H1 (cell line): ENCODE results near the gene DCLK1. TPM values are rescaled to one million over a fixed set of nuclear protein-coding genes. Genes with fewer than 3 reads are reported as not detected.

Experiments
- CTCF ChIA-PET: fragments of 300-600 bp; sonication (Branson Sonifier 250); formaldehyde crosslinking; loops from one replicate; lab custom pipeline; 2021; ENCODE audit not compliant: partially characterized antibody; lab: Charles Lee
- POLR2A ChIA-PET: fragments of 300-600 bp; sonication (Branson Sonifier 250); formaldehyde crosslinking; loops from one replicate; lab custom pipeline; 2021; ENCODE audit warnings: inconsistent platforms; ENCODE audit not compliant: partially characterized antibody; lab: Charles Lee
- DNase-seq, 2 experiments: peaks; one replicate each; pipeline versions ENCODE4 v3.0.0 to v3.0.0-alpha.2; 2010 to 2022; ENCODE audit warnings: low spot score in 2 of 2, low read depth in 1 of 2, mixed read lengths in 1 of 2
- FAIRE-seq: peaks from 2 replicates; lab custom pipeline; 2011; peaks lifted over from hg19 to GRCh38; lab: Jason Lieb, UNC
- H2AFZ ChIP-seq: 2 replicates; pipeline ENCODE4 v1.8.1; 2012; ENCODE audit warnings: low read length, inconsistent platforms
- H2AK5ac ChIP-seq: 2 replicates; pipeline ENCODE4 v1.6.1; 2013; ENCODE audit warnings: low read depth, low read length
- H2BK120ac ChIP-seq: replicated peaks from 2 replicates; pipeline ENCODE3; 2013; ENCODE audit warnings: low read depth, low read length, inconsistent platforms
- H2BK12ac ChIP-seq: 2 replicates; pipeline ENCODE4 v1.6.1; 2013; ENCODE audit warnings: low read depth, low read length
- H2BK15ac ChIP-seq: 2 replicates; pipeline ENCODE4 v1.6.1; 2013; ENCODE audit warnings: low read length
- H2BK20ac ChIP-seq: 2 replicates; pipeline ENCODE4 v1.6.1; 2013; ENCODE audit warnings: low read length
- H2BK5ac ChIP-seq: 2 replicates; pipeline ENCODE4 v1.6.1; 2013; ENCODE audit warnings: low read depth, low read length
- H3K14ac ChIP-seq: 2 replicates; pipeline ENCODE4 v1.6.1; 2013; ENCODE audit warnings: inconsistent platforms; ENCODE audit not compliant: insufficient read length
- H3K18ac ChIP-seq: 2 replicates; pipeline ENCODE4 v1.6.1; 2013; ENCODE audit warnings: low read length; ENCODE audit errors: extremely low read depth
- H3K23ac ChIP-seq: 2 replicates; pipeline ENCODE4 v1.6.1; 2013; ENCODE audit warnings: inconsistent platforms; ENCODE audit not compliant: insufficient read length
- H3K23me2 ChIP-seq: 2 replicates; pipeline ENCODE4 v1.6.1; 2013; ENCODE audit warnings: low read depth, low read length
- H3K27ac ChIP-seq: 2 replicates; pipeline ENCODE4 v1.6.1; 2011; ENCODE audit warnings: low read depth, low read length, inconsistent platforms
- H3K27me3 ChIP-seq, 4 experiments: replicated peaks in 1 of 4; 1 replicate in 1 of 4; 2 replicates in 3 of 4; pipeline versions ENCODE4 v1.6.1 to v1.8.1; 2011 to 2013; ENCODE audit warnings: low read length in 3 of 4, mild to moderate bottlenecking in 3 of 4, inconsistent platforms in 2 of 4, mixed read lengths in 2 of 4, moderate library complexity in 1 of 4; ENCODE audit not compliant: control insufficient read depth in 3 of 4, insufficient read depth in 3 of 4; ENCODE audit errors: extremely low read depth in 1 of 4
- H3K36me3 ChIP-seq, 4 experiments: 2 replicates each; pipeline versions ENCODE4 v1.6.1 to v1.8.1; 2011 to 2013; ENCODE audit warnings: mild to moderate bottlenecking in 4 of 4, low read length in 3 of 4, moderate library complexity in 2 of 4, control low read depth in 1 of 4, inconsistent platforms in 1 of 4; ENCODE audit not compliant: insufficient read depth in 4 of 4, control insufficient read depth in 2 of 4
- H3K4ac ChIP-seq: replicated peaks from 2 replicates; pipeline ENCODE3; 2013; ENCODE audit warnings: low read length, low read depth, mixed read lengths, inconsistent platforms; ENCODE audit not compliant: insufficient read length
- H3K4me1 ChIP-seq, 4 experiments: replicated peaks in 1 of 4; 1 replicate in 1 of 4; 2 replicates in 3 of 4; pipeline versions ENCODE4 v1.6.1 to v1.8.1; 2011 to 2013; ENCODE audit warnings: low read length in 3 of 4, inconsistent platforms in 2 of 4, mixed read lengths in 1 of 4; ENCODE audit not compliant: insufficient read depth in 4 of 4, control insufficient read depth in 3 of 4
- H3K4me2 ChIP-seq, 2 experiments: 2 replicates each; pipeline versions ENCODE4 v1.6.1 to v1.8.1; 2011 to 2013; ENCODE audit warnings: low read depth in 2 of 2, low read length in 2 of 2, control low read depth in 1 of 2, inconsistent platforms in 1 of 2, mild to moderate bottlenecking in 1 of 2; ENCODE audit not compliant: insufficient read depth in 1 of 2
- H3K4me3 ChIP-seq, 4 experiments: fragments of 200-600, 300-600 bp in 1 of 4; sonication (generic), shearing (Covaris generic), sonication (Bioruptor Twin) in 1 of 4; 2 replicates each; pipeline versions ENCODE4 v1.5.1 to v1.8.1; 2011 to 2016; ENCODE audit warnings: low read length in 4 of 4, low read depth in 3 of 4, control low read depth in 2 of 4, inconsistent platforms in 2 of 4, mild to moderate bottlenecking in 2 of 4, mixed read lengths in 1 of 4, moderate library complexity in 1 of 4; ENCODE audit not compliant: insufficient read depth in 2 of 4; ENCODE audit errors: extremely low read depth in 1 of 4
- H3K56ac ChIP-seq: replicated peaks from 2 replicates; pipeline ENCODE3; 2013; ENCODE audit warnings: low read depth, mild to moderate bottlenecking, mixed read lengths, low read length, inconsistent platforms; ENCODE audit not compliant: insufficient read length
- H3K79me1 ChIP-seq: 2 replicates; pipeline ENCODE4 v1.6.1; 2013; ENCODE audit warnings: low read depth, low read length, control low read depth
- H3K79me2 ChIP-seq, 2 experiments: 2 replicates each; pipeline versions ENCODE4 v1.6.1 to v1.8.1; 2012 to 2013; ENCODE audit warnings: low read length in 2 of 2, mild to moderate bottlenecking in 2 of 2, inconsistent platforms in 1 of 2; ENCODE audit not compliant: insufficient read depth in 2 of 2, control insufficient read depth in 1 of 2
- H3K9ac ChIP-seq, 4 experiments: replicated peaks in 1 of 4; 1 replicate in 1 of 4; 2 replicates in 3 of 4; pipeline versions ENCODE4 v1.6.1 to v1.8.1; 2011 to 2013; ENCODE audit warnings: low read depth in 3 of 4, low read length in 3 of 4, control low read depth in 2 of 4, mild to moderate bottlenecking in 2 of 4, moderate library complexity in 2 of 4, inconsistent platforms in 1 of 4; ENCODE audit errors: extremely low read depth in 1 of 4
- H3K9me3 ChIP-seq, 2 experiments: 2 replicates each; pipeline versions ENCODE4 v1.6.1 to v1.8.1; 2012 to 2013; ENCODE audit warnings: mild to moderate bottlenecking in 2 of 2, moderate library complexity in 2 of 2, control low read depth in 1 of 2, inconsistent platforms in 1 of 2, low read depth in 1 of 2, low read length in 1 of 2, mixed read lengths in 1 of 2; ENCODE audit not compliant: insufficient read depth in 2 of 2
- H4K20me1 ChIP-seq, 2 experiments: replicated peaks in 1 of 2; 2 replicates each; pipeline versions ENCODE3 to v1.8.1; 2011 to 2013; ENCODE audit warnings: inconsistent platforms in 2 of 2, low read length in 2 of 2, mild to moderate bottlenecking in 1 of 2; ENCODE audit not compliant: insufficient read depth in 2 of 2, control insufficient read depth in 1 of 2
- H4K5ac ChIP-seq: 2 replicates; pipeline ENCODE4 v1.6.1; 2013; ENCODE audit warnings: low read length, low read depth, mixed read lengths, inconsistent platforms; ENCODE audit not compliant: insufficient read length
- H4K8ac ChIP-seq: 2 replicates; pipeline ENCODE4 v1.8.0; 2013; ENCODE audit warnings: mild to moderate bottlenecking, moderate library complexity, low read length, inconsistent platforms; ENCODE audit not compliant: insufficient read depth; ENCODE audit errors: extremely low read depth
- H4K91ac ChIP-seq: replicated peaks from 2 replicates; pipeline ENCODE3; 2013; ENCODE audit warnings: low read length, mixed read lengths, inconsistent platforms; ENCODE audit not compliant: insufficient read length
- ATF3 ChIP-seq: IDR thresholded peaks from 2 replicates; pipeline ENCODE4 v1.6.1; 2011; ENCODE audit warnings: low read depth, mild to moderate bottlenecking, low read length; ENCODE audit not compliant: insufficient read depth
- BACH1 ChIP-seq: IDR thresholded peaks from 2 replicates; pipeline ENCODE4 v1.6.1; 2012; ENCODE audit warnings: low read length, improper control_type of control experiment
- CREB1 ChIP-seq: IDR thresholded peaks from 2 replicates; pipeline ENCODE4 v1.6.1; 2012; ENCODE audit warnings: inconsistent platforms
- E2F6 ChIP-seq: IDR thresholded peaks from 2 replicates; pipeline ENCODE4 v1.6.1; 2012; ENCODE audit warnings: inconsistent platforms
- EZH2 ChIP-seq: fragments of 200-600 bp; sonication (generic); IDR thresholded peaks from 2 replicates; pipeline ENCODE4 v1.7.1; 2012; ENCODE audit warnings: low read depth, mild to moderate bottlenecking, moderate library complexity, low read length, inconsistent platforms; ENCODE audit not compliant: severe bottlenecking
- FOSL1 ChIP-seq: IDR thresholded peaks from 2 replicates; pipeline ENCODE4 v1.6.1; 2011; ENCODE audit warnings: mild to moderate bottlenecking, low read depth, low read length, moderate library complexity; ENCODE audit not compliant: insufficient read depth
- MAFK ChIP-seq: IDR thresholded peaks from 2 replicates; pipeline ENCODE4 v1.6.1; 2012; ENCODE audit warnings: low read depth, mild to moderate bottlenecking, improper control_type of control experiment, low read length
- SIN3A ChIP-seq, 2 experiments: IDR thresholded peaks in 1 of 2; conservative IDR thresholded peaks in 1 of 2; 2 replicates each; pipeline ENCODE4 v1.6.1; 2011 to 2012; ENCODE audit warnings: low read length in 2 of 2, improper control_type of control experiment in 1 of 2, low read depth in 1 of 2, mild to moderate bottlenecking in 1 of 2
- SP1 ChIP-seq: IDR thresholded peaks from 2 replicates; pipeline ENCODE4 v1.6.1; 2011; ENCODE audit warnings: low read depth, low read length
- SRF ChIP-seq: IDR thresholded peaks from 2 replicates; pipeline ENCODE4 v1.6.1; 2011; ENCODE audit warnings: mild to moderate bottlenecking, low read depth, low read length, moderate library complexity
- SUZ12 ChIP-seq: fragments of 200-600 bp; sonication (generic); IDR thresholded peaks from 2 replicates; pipeline ENCODE4 v1.6.1; 2012; ENCODE audit warnings: mild to moderate bottlenecking, inconsistent platforms, low read length, moderate library complexity, mixed read lengths
- TBP ChIP-seq: IDR thresholded peaks from 2 replicates; pipeline ENCODE4 v1.6.1; 2011; ENCODE audit warnings: low read depth, low read length, improper control_type of control experiment
- TCF12 ChIP-seq: IDR thresholded peaks from 2 replicates; pipeline ENCODE4 v1.6.1; 2011; ENCODE audit warnings: low read depth, mild to moderate bottlenecking, low read length
- YY1 ChIP-seq: IDR thresholded peaks from 2 replicates; pipeline ENCODE4 v1.6.1; 2011; ENCODE audit warnings: low read depth, mild to moderate bottlenecking, low read length
- WGBS, 2 experiments: shearing (Covaris generic) in 1 of 2; methylation state at CpG; one replicate each; pipeline versions ENCODE4 v1.1.6 to v1.1.7; 2013 to 2015; ENCODE audit warnings: low lambda C conversion rate in 2 of 2, mixed read lengths in 2 of 2, inconsistent platforms in 1 of 2, low coverage in 1 of 2, missing lambda C conversion rate in 1 of 2; ENCODE audit not compliant: insufficient replicate concordance in 2 of 2, insufficient coverage in 1 of 2, insufficient read length in 1 of 2; ENCODE audit errors: extremely low coverage in 1 of 2, missing lambda C conversion rate in 1 of 2; 5-methylcytosine and 5-hydroxymethylcytosine counted together
- polyA plus RNA-seq, 7 experiments: library from polyadenylated mRNA; depleted of rRNA in 3 of 7; stranded (reverse) in 5 of 7; unstranded in 2 of 7; fragments of >200 nt in 5 of 7; fragments of 200-250 nt in 2 of 7; gene quantifications; 1 replicate in 5 of 7; 2 replicates in 1 of 7; 4 replicates in 1 of 7; pipeline versions ENCODE4 v1.2.1 to v1.2.3, GENCODE V29; 2011 to 2013; ENCODE audit warnings: missing spikeins in 2 of 7, mixed read lengths in 2 of 7
- total RNA-seq: library from RNA; stranded (reverse); fragmentation: NEBNext Ultra II Directional; extraction: Animal tissue kit (Norgen Biotek cat#: 25700); gene quantifications from 2 replicates; pipeline ENCODE4 v1.2.1, GENCODE V29; 2021

The DCLK1 gene
- total and polyA plus RNA-seq, 2 of the 8 experiments (the other 6 are each of a cell fraction or from before 2014, with no cell fraction given), result 22.8 to 41.0 TPM

GRCh38 chr13:35822666-35823065 lies 308.5 kb downstream of the DCLK1 start:
- Histone ChIP-seq H2BK120ac (no peak overlapping the region), H2BK15ac (no peak overlapping the region), H3K23me2 (no peaks in the 10 kb centered on the region), H3K36me3 (peaks cover 0 to 25% (median 7%) of the 10 kb centered on the region in 4 experiments; a peak in 5 of 8 replicates), H3K4ac (no peak overlapping the region), H2AK5ac (no peak overlapping the region), H3K9me3 (no peaks in the 10 kb centered on the region), H4K5ac (no peak overlapping the region), H2BK12ac (no peak overlapping the region), H3K23ac (no peak overlapping the region), H3K27me3 (no peaks in the 10 kb centered on the region; a peak in 1 of 7 replicates), H3K18ac (no peak overlapping the region), H3K4me3 (no peak overlapping the region), H3K56ac (no peak overlapping the region), H3K79me2 (no peaks in the 10 kb centered on the region), H3K27ac (no peak overlapping the region), H2AFZ (no peak overlapping the region), H2BK5ac (no peak overlapping the region), H3K4me2 (no peak overlapping the region), H4K20me1 (no peaks in the 10 kb centered on the region), H4K91ac (no peak overlapping the region), H4K8ac (no peak overlapping the region), H2BK20ac (no peak overlapping the region), H3K9ac (no peak overlapping the region), H3K4me1 (peaks cover 0 to 4% (median 4%) of the 10 kb centered on the region in 4 experiments; a peak in 3 of 7 replicates), H3K79me1 (no peaks in the 10 kb centered on the region), H3K14ac (no peak overlapping the region)
- DNase-seq, result no peak
- WGBS, 2 experiments, result 87% methylated on average over 7 of the region's 7 CpGs; no CpG with 5 or more reads in 1 of the 2 experiments
- no peak for FAIRE-seq
- CTCF ChIA-PET, result interaction anchor here (0.9 to 6.0 kb wide), 8 partner anchors 10 to 254 kb away, joined by 3 to 60 read pairs (median 3); no protein-coding TSS in a partner anchor
- POLR2A ChIA-PET, result interaction anchor here (1.2 kb wide), 1 partner anchor 32 kb away, joined by 6 read pairs; no protein-coding TSS in a partner anchor
- TF ChIP-seq SIN3A (conservative IDR thresholded peaks at IDR 0.05 in 1 of 2, IDR thresholded peaks at IDR 0.05 in 1 of 2; ENCODE audit: low read depth in 1 of 2, low read length in 2 of 2) (no peak), E2F6 (no peak), TBP (no peak), FOSL1 (no peak), BACH1 (no peak), ATF3 (no peak), SUZ12 (no peak), YY1 (no peak), MAFK (no peak), CREB1 (no peak), EZH2 (no peak), TCF12 (no peak), SRF (no peak), SP1 (no peak)
